ENCODE measurements around the gene PRR12.

Gene PRR12

GRCh38 chr19:49553451-49554271 is 37.3 kb upstream of the PRR12 start:
- Histone ChIP-seq H3K27ac (no peak overlapping the region), H3K4me1 (no peaks in the 10 kb centered on the region), H3K4me3 (no peak overlapping the region), H3K9me3 (no peaks in the 10 kb centered on the region), H3K36me3 (peaks cover 29 to 66% (median 50%) of the 10 kb centered on the region in 3 donors), H3K27me3 (no peaks in the 10 kb centered on the region)
- no peak for DNase-seq
- intact Hi-C loops (cut with DNase I; ENCODE audit: low total_unique reads): no loop called here
- TF ChIP-seq CTCF (IDR thresholded peaks at IDR 0.05): no peak

- Histone ChIP-seq H3K4me3 (no peak overlapping the region), H3K27ac (no peak overlapping the region), H3K4me1 (no peaks in the 10 kb centered on the region), H3K27me3 (no peaks in the 10 kb centered on the region), H3K36me3 (peaks cover 35 to 77% (median 61%) of the 10 kb centered on the region in 3 donors), H3K9me3 (no peaks in the 10 kb centered on the region)
- DNase-seq: no peak
- TF ChIP-seq CTCF (IDR thresholded peaks at IDR 0.05): no peak
- intact Hi-C loops (cut with DNase I; ENCODE audit: low total_unique reads): no loop called here
Observed at GRCh38 chr19:49554701-49555181, 36.2 kb upstream of the PRR12 start.

GRCh38 chr19:49555600-49556411 is 35.2 kb upstream of the PRR12 start:
- DNase-seq: peak; percentile 53 to 69
- H3K27ac ChIP-seq: no peak overlapping the region

DNA sequence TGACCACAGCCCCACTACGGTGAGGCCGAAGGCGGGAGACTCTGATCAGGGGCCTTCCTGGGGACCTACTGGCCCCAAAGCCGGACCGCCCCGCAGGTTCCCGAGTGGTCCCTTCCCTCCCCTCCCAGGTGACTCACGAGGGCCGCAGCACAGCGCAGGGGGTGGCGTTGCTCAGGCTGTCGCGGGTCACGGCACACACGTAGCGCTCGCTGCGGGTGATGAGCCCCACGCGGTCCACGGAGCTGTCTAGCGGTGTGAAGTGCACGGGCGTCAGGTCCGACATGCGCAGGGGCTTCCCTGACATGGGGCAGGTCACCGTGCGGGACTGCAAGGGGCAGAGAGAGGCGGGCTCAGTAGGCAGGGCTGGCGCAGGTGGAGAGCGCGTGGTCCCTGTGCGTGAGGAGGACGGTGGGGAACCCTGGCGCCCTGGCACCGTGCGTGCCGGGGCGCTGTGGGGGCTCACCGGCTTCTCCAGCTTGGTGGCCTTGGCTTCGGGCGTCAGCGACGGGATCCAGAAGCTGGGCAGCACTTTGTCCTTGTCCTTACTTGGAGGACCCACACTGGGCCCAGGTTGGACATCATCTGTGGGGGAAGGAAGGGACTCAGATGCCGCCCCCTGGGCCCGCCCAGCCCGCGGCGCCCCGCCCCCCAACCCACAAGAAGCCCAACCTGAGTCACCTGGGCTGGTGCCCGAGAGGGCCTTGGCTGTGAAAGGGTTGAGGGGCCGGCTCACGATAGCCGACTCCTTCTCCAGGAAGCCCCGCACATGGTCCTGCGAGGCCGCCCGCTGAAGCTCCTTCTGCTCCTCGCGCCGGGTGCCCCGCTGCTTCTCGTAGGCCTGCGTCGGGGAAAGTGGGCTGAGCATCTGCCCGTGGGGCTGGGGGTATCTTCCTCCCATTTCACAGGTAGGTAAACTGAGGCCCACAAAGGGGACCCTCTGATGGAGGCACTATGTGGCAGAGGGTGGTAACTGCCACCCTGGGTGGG is 34.3 kb upstream of the PRR12 start:
- no peaks in the 10 kb centered on the region for H3K9me3 ChIP-seq
- no peak overlapping the region for H3K27ac ChIP-seq
- no peaks in the 10 kb centered on the region for H3K27me3 ChIP-seq
- no peak for TF ChIP-seq CTCF (IDR thresholded peaks at IDR 0.05)
- no peak for DNase-seq
- no peaks in the 10 kb centered on the region for H3K4me1 ChIP-seq
- H3K36me3 ChIP-seq: peaks cover 37 to 69% (median 61%) of the 10 kb centered on the region in 3 donors
- H3K4me3 ChIP-seq: no peak overlapping the region
- intact Hi-C loops (cut with DNase I; ENCODE audit: low total_unique reads): no loop called here

More at GRCh38 chr19:49555600-49556411, 35.2 kb upstream of the PRR12 start:
- peaks cover 37 to 75% (median 61%) of the 10 kb centered on the region in 3 donors for H3K36me3 ChIP-seq
- H3K9me3 ChIP-seq: no peaks in the 10 kb centered on the region
- TF ChIP-seq CTCF (IDR thresholded peaks at IDR 0.05): no peak
- intact Hi-C loops (cut with DNase I; ENCODE audit: low total_unique reads): no loop called here
- no peak overlapping the region for H3K4me3 ChIP-seq
- no peaks in the 10 kb centered on the region for H3K4me1 ChIP-seq
- H3K27me3 ChIP-seq: no peaks in the 10 kb centered on the region
